ENCODE measurements around the gene RBM47. TPM values are rescaled to one million over a fixed set of nuclear protein-coding genes. Genes with fewer than 3 reads are reported as not detected.
A peak's percentile ranks its signal among the peaks of the same experiment; 100 is the strongest.
"Not testable (repeated sequence)": the region's sequence is repeated elsewhere in the genome, so short reads cannot be mapped to it uniquely, and the experiment has no call there.

Gene RBM47
- total and polyA plus RNA-seq, 2 donors (not counting 1 experiment from before 2014, with no cell fraction given): 5.6 to 12.9 TPM

DNA sequence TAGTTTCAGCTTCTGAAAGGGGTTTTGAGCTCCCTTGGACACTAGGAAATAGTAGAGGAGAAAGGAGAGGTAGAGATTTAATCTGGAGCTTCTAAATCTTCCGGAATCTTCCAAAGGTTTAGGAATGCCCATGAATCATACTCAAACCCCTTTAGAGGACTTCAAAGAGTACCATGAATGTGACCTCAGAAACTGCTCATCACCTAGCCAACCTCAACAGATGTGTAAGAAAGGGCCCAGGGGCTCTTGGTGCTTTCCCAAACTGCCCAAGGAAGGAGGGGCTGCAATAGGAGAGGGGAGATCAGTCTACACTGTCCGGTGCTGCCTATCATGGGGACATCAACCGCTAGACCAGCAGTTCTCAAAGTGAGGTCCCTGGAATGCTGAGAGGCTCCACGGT is 109.1 kb downstream of the RBM47 start:
- WGBS (ENCODE audit: insufficient coverage): no CpG with 5 or more reads among the region's 4 CpGs
- H3K27ac Mint-ChIP-seq: no peak overlapping the region
- no peaks in the 10 kb centered on the region for H3K79me2 ChIP-seq (ENCODE audit: control insufficient read depth, insufficient read depth, low read length)
- intact Hi-C loops (cut with micrococcal nuclease): no loop called here
- no peaks in the 10 kb centered on the region for H3K9me3 ChIP-seq (ENCODE audit: control extremely low read depth in 1 of 3, control insufficient read depth in 2 of 3, insufficient read depth in 1 of 3, low read length in 2 of 3)
- TF ChIP-seq EZH2 (IDR thresholded peaks at IDR 0.05; ENCODE audit: borderline replicate concordance, insufficient read depth, low read depth, low read length, poor library complexity, severe bottlenecking): no peak
- TF ChIP-seq, protein P1, sequence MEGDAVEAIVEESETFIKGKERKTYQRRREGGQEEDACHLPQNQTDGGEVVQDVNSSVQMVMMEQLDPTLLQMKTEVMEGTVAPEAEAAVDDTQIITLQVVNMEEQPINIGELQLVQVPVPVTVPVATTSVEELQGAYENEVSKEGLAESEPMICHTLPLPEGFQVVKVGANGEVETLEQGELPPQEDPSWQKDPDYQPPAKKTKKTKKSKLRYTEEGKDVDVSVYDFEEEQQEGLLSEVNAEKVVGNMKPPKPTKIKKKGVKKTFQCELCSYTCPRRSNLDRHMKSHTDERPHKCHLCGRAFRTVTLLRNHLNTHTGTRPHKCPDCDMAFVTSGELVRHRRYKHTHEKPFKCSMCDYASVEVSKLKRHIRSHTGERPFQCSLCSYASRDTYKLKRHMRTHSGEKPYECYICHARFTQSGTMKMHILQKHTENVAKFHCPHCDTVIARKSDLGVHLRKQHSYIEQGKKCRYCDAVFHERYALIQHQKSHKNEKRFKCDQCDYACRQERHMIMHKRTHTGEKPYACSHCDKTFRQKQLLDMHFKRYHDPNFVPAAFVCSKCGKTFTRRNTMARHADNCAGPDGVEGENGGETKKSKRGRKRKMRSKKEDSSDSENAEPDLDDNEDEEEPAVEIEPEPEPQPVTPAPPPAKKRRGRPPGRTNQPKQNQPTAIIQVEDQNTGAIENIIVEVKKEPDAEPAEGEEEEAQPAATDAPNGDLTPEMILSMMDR (IDR thresholded peaks at IDR 0.05): no peak
- H3K9ac ChIP-seq (ENCODE audit: low read length): no peak overlapping the region
- ChIA-PET POLR2A (no interaction called here), CTCF (no interaction called here)
- H3K4me1 Mint-ChIP-seq: peaks cover 31% of the 10 kb centered on the region
- peaks cover 11 to 22% of the 10 kb centered on the region in 2 donors for H3K4me1 ChIP-seq (ENCODE audit: control insufficient read depth in 2 of 2, insufficient read depth in 2 of 2, low read length in 2 of 2)
- H3K27ac ChIP-seq (ENCODE audit: low read length in 2 of 2): no peak overlapping the region
- no peaks in the 10 kb centered on the region for H3K36me3 ChIP-seq (replicated peaks in 1 of 2; ENCODE audit: control extremely low read depth in 1 of 2, control insufficient read depth in 1 of 2, extremely low read depth in 1 of 2, insufficient read depth in 2 of 2, low read length in 1 of 2)
- no peaks in the 10 kb centered on the region for H4K20me1 ChIP-seq (ENCODE audit: control insufficient read depth, insufficient read depth, low read length, poor library complexity, severe bottlenecking)
- no peaks in the 10 kb centered on the region for H3K27me3 Mint-ChIP-seq
- H3K4me3 ChIP-seq (ENCODE audit: control extremely low read depth in 1 of 5, extremely low read depth in 1 of 5, insufficient read depth in 1 of 5, low read depth in 2 of 5, low read length in 4 of 5): no peak overlapping the region
- H3K4me3 Mint-ChIP-seq: no peak overlapping the region
- no peak for DNase-seq
- no peak for ATAC-seq (ENCODE audit: low read depth)
- H3K27me3 ChIP-seq (replicated peaks in 1 of 4; ENCODE audit: control extremely low read depth in 1 of 4, control insufficient read depth in 3 of 4, insufficient read depth in 4 of 4, low read length in 3 of 4): no peaks in the 10 kb centered on the region
- H2AFZ ChIP-seq (ENCODE audit: insufficient read depth, low read depth, low read length, poor library complexity, severe bottlenecking): no peak overlapping the region
- no peaks in the 10 kb centered on the region for H3K9me3 Mint-ChIP-seq (ENCODE audit: insufficient read depth)
- no peak overlapping the region for H3K4me2 ChIP-seq (replicated peaks; ENCODE audit: low read depth, low read length, poor library complexity, severe bottlenecking)

DNA sequence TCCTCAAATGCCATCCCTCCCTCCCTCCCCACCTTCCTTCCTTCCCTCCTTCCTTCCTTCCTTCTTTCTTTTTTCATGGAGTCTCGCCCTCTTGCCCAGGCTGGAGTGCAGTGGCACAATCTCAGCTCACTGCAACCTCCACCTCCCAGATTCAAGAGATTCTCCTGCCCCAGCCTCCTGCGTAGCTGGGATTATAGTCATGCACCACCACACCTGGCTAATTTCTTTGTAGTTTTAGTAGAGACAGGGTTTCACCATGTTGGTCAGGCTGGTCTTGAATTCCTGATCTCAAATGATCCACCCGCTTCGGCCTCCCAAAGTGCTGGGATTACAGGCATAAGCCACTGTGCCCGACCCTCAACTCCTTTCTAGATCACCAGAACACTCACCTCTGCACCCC is 112.6 kb downstream of the RBM47 start:
- DNase-seq; H2AFZ ChIP-seq (ENCODE audit: insufficient read depth, low read depth, low read length, poor library complexity, severe bottlenecking); H3K9me3 ChIP-seq (ENCODE audit: control extremely low read depth in 1 of 3, control insufficient read depth in 2 of 3, insufficient read depth in 1 of 3, low read length in 2 of 3); H3K27me3 ChIP-seq (replicated peaks in 1 of 4; ENCODE audit: control extremely low read depth in 1 of 4, control insufficient read depth in 3 of 4, insufficient read depth in 4 of 4, low read length in 3 of 4); H4K20me1 ChIP-seq (ENCODE audit: control insufficient read depth, insufficient read depth, low read length, poor library complexity, severe bottlenecking); ATAC-seq (ENCODE audit: low read depth); POLR2A ChIA-PET; H3K4me2 ChIP-seq (replicated peaks; ENCODE audit: low read depth, low read length, poor library complexity, severe bottlenecking); H3K9me3 Mint-ChIP-seq (ENCODE audit: insufficient read depth); H3K36me3 ChIP-seq (replicated peaks in 1 of 2; ENCODE audit: control extremely low read depth in 1 of 2, control insufficient read depth in 1 of 2, extremely low read depth in 1 of 2, insufficient read depth in 2 of 2, low read length in 1 of 2); H3K9ac ChIP-seq (ENCODE audit: low read length); H3K4me3 ChIP-seq (ENCODE audit: control extremely low read depth in 1 of 5, extremely low read depth in 1 of 5, insufficient read depth in 1 of 5, low read depth in 2 of 5, low read length in 4 of 5); H3K27me3 Mint-ChIP-seq; H3K79me2 ChIP-seq (ENCODE audit: control insufficient read depth, insufficient read depth, low read length); CTCF ChIA-PET: not testable (repeated sequence)
- WGBS (ENCODE audit: insufficient coverage): 93% methylated on average over 4 of the region's 5 CpGs
- intact Hi-C loops (cut with micrococcal nuclease): loop anchor here (10.0 kb wide), 1 partner anchor 58 kb away; no protein-coding TSS in a partner anchor
- H3K4me3 Mint-ChIP-seq: peak overlapping the region; percentile 14
- Histone ChIP-seq H3K4me1 (ENCODE audit: control insufficient read depth in 2 of 2, insufficient read depth in 2 of 2, low read length in 2 of 2) (peaks cover 25 to 38% of the 10 kb centered on the region in 2 donors), H3K27ac (ENCODE audit: low read length in 2 of 2) (peak overlapping the region in 1 of 2 donors; percentile 12)
- H3K4me1 Mint-ChIP-seq: peaks cover 51% of the 10 kb centered on the region
- H3K27ac Mint-ChIP-seq: peak overlapping the region; percentile 16

All from B cell (primary cell).